Loucy (cell line): Measurements from ENCODE around the gene MON2.
A peak's percentile ranks its signal among the peaks of the same experiment; 100 is the strongest.

Experiments used
- H2AFZ ChIP-seq: fragments of 200-600 bp; sonication (generic); 2 replicates; pipeline ENCODE4 v1.6.0; 2016; ENCODE audit warnings: antibody characterized with exemption, mild to moderate bottlenecking, low read length, moderate library complexity
- H3F3A ChIP-seq: fragments of 200-600 bp; 2 replicates; pipeline ENCODE4 v1.6.0; 2016; ENCODE audit warnings: antibody characterized with exemption, low read depth, mild to moderate bottlenecking
- H3K27me3 ChIP-seq: fragments of 200-600 bp; sonication (generic); 2 replicates; pipeline ENCODE4 v1.6.1; 2014; ENCODE audit warnings: low read length, mild to moderate bottlenecking; ENCODE audit not compliant: insufficient read depth, poor library complexity, severe bottlenecking
- H3K36me3 ChIP-seq: fragments of 200-600 bp; sonication (generic); 2 replicates; pipeline ENCODE4 v1.6.1; 2016; ENCODE audit warnings: low read length; ENCODE audit not compliant: insufficient read depth
- H3K4me1 ChIP-seq: fragments of 200-600 bp; sonication (generic); 2 replicates; pipeline ENCODE4 v1.5.1; 2014; ENCODE audit warnings: low read length, mild to moderate bottlenecking; ENCODE audit not compliant: insufficient read depth, poor library complexity, severe bottlenecking
- H3K4me2 ChIP-seq: fragments of 200-600 bp; sonication (generic); 2 replicates; pipeline ENCODE4 v1.6.0; 2014; ENCODE audit warnings: antibody characterized with exemption, low read length, low read depth, mild to moderate bottlenecking; ENCODE audit not compliant: poor library complexity, severe bottlenecking
- H3K4me3 ChIP-seq: fragments of 200-600 bp; sonication (generic); 2 replicates; pipeline ENCODE4 v1.5.1; 2014; ENCODE audit warnings: low read length, mild to moderate bottlenecking, mixed read lengths; ENCODE audit not compliant: poor library complexity, severe bottlenecking
- H3K79me2 ChIP-seq: fragments of 200-600 bp; sonication (generic); 2 replicates; pipeline ENCODE4 v1.6.1; 2014; ENCODE audit warnings: low read length; ENCODE audit not compliant: insufficient read depth
- H3K9ac ChIP-seq: fragments of 200-600 bp; sonication (generic); 2 replicates; pipeline ENCODE4 v1.6.0; 2014; ENCODE audit warnings: mild to moderate bottlenecking, low read depth, low read length, moderate library complexity; ENCODE audit not compliant: poor library complexity, severe bottlenecking
- H3K9me2 ChIP-seq: fragments of 200-600 bp; sonication (generic); replicated peaks from 2 replicates; pipeline ENCODE4 v1.6.1; 2016; ENCODE audit warnings: low read depth, low read length, mixed read lengths
- H3K9me3 ChIP-seq: fragments of 200-600 bp; sonication (generic); 2 replicates; pipeline ENCODE4 v1.6.1; 2014; ENCODE audit warnings: mild to moderate bottlenecking, antibody characterized with exemption, low read length, low read depth; ENCODE audit not compliant: insufficient read depth
- H4K20me1 ChIP-seq: fragments of 200-600 bp; sonication (generic); 2 replicates; pipeline ENCODE4 v1.6.0; 2014; ENCODE audit warnings: antibody characterized with exemption, low read length, mild to moderate bottlenecking; ENCODE audit not compliant: insufficient read depth, poor library complexity, severe bottlenecking
- CTCF ChIP-seq: fragments of 200-600 bp; sonication (generic); conservative IDR thresholded peaks from 2 replicates; pipeline ENCODE4 v1.5.1; 2014; ENCODE audit warnings: mild to moderate bottlenecking, antibody characterized with exemption, low read length
- EZH2phosphoT487 ChIP-seq: fragments of 200-600 bp; IDR thresholded peaks from 2 replicates; pipeline ENCODE4 v1.6.1; 2018; ENCODE audit warnings: antibody characterized with exemption, mild to moderate bottlenecking, moderate library complexity, borderline replicate concordance

The MON2 gene

GRCh38 chr12:62522984-62523383, 56.4 kb downstream of the MON2 start:
- Histone ChIP-seq H3K9ac (no peak overlapping the region), H3K79me2 (no peaks in the 10 kb centered on the region), H2AFZ (no peak overlapping the region), H3K4me3 (no peak overlapping the region), H4K20me1 (no peaks in the 10 kb centered on the region), H3F3A (no peaks in the 10 kb centered on the region), H3K9me3 (no peaks in the 10 kb centered on the region), H3K27me3 (no peaks in the 10 kb centered on the region), H3K36me3 (0 out of 2 replicates have a peak, but pooled peaks cover 5% of the 10 kb centered on the region), H3K9me2 (no peaks in the 10 kb centered on the region), H3K4me1 (peaks cover 11% of the 10 kb centered on the region), H3K4me2 (no peak overlapping the region)
- TF ChIP-seq CTCF, result peak; percentile 46
- TF ChIP-seq EZH2phosphoT487, result no peak

- no peak overlapping the region for H3K9ac ChIP-seq
- no peaks in the 10 kb centered on the region for H3K9me3 ChIP-seq
- no peaks in the 10 kb centered on the region for H3F3A ChIP-seq
- peaks cover 4% of the 10 kb centered on the region for H3K4me1 ChIP-seq
- no peaks in the 10 kb centered on the region for H3K79me2 ChIP-seq
- H3K9me2 ChIP-seq, result no peaks in the 10 kb centered on the region
- TF ChIP-seq EZH2phosphoT487 (no peak), CTCF (no peak)
- H3K4me3 ChIP-seq, result no peak overlapping the region
- H3K4me2 ChIP-seq, result no peak overlapping the region
- H3K27me3 ChIP-seq, result no peaks in the 10 kb centered on the region
- H2AFZ ChIP-seq, result no peak overlapping the region
- no peaks in the 10 kb centered on the region for H4K20me1 ChIP-seq
- 0 out of 2 replicates have a peak, but pooled peaks cover 5% of the 10 kb centered on the region for H3K36me3 ChIP-seq
These were observed 57.0 kb downstream of the MON2 start for GRCh38 chr12:62523619-62524018.

DNA sequence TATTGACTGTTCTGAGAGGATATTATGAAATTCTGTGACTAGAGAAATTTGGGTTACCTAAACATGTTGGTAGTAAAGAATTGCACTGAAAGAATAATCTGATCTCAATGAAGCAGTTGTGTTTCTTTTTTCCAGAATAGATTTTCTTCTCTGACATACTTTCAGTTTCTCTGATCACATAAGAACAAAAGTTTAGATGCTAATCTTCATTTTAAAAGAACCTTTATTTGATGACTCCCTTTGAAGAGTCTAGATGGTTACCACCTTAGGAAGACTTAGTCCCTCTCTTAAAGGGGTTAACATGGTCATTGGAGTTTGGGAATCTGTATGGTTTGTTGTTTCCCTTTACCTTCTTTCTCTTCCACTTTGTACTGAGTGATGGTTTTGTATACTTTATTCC, 58.6 kb downstream of the MON2 start:
- Histone ChIP-seq H3K36me3 (no peaks in the 10 kb centered on the region), H3K79me2 (no peaks in the 10 kb centered on the region), H3K4me2 (no peak overlapping the region), H3K4me3 (no peak overlapping the region), H3K9me2 (no peaks in the 10 kb centered on the region), H3K27me3 (no peaks in the 10 kb centered on the region), H2AFZ (no peak overlapping the region), H3K9ac (no peak overlapping the region), H3K9me3 (no peaks in the 10 kb centered on the region), H3F3A (no peaks in the 10 kb centered on the region), H3K4me1 (no peaks in the 10 kb centered on the region), H4K20me1 (no peaks in the 10 kb centered on the region)
- TF ChIP-seq EZH2phosphoT487 (no peak), CTCF (no peak)
